Fibroblast of lung (primary cell): Measurements from ENCODE around the gene CCDC27.

Experiments used
- CTCF ChIP-seq, 2 donors: IDR thresholded peaks in 1 of 2; conservative IDR thresholded peaks in 1 of 2; 1 replicate in 1 of 2; 2 replicates in 1 of 2; pipeline ENCODE4 v1.5.1; 2011 to 2012; ENCODE audit warnings: low read length in 2 of 2, control low read depth in 1 of 2, inconsistent platforms in 1 of 2, low read depth in 1 of 2, mild to moderate bottlenecking in 1 of 2
- EZH2 ChIP-seq: IDR thresholded peaks from 2 replicates; pipeline ENCODE4 v1.5.1; 2012; ENCODE audit warnings: low read length, control low read depth, mild to moderate bottlenecking; ENCODE audit errors: missing control alignments

GRCh38 chr1:3707298-3707938, 44.8 kb upstream of the CCDC27 start:
- TF ChIP-seq CTCF (conservative IDR thresholded peaks at IDR 0.05 in 1 of 2, IDR thresholded peaks at IDR 0.05 in 1 of 2; ENCODE audit: low read depth in 1 of 2, low read length in 2 of 2) (no peak), EZH2 (no peak)
